ENCODE measurements around the gene TTLL5.

Gene TTLL5

GRCh38 chr14:75794615-75795038 lies 133.6 kb downstream of the TTLL5 start:
- H3K4me2 ChIP-seq (ENCODE audit: low read length) = no peak overlapping the region
- H3K9me2 ChIP-seq (replicated peaks; ENCODE audit: control insufficient read depth, low read length) = no peaks in the 10 kb centered on the region
- H3K4me1 ChIP-seq (ENCODE audit: control insufficient read depth, low read length) = no peaks in the 10 kb centered on the region
- no peak overlapping the region for H3K4me3 ChIP-seq (ENCODE audit: low read length)
- no peaks in the 10 kb centered on the region for H3F3A ChIP-seq (ENCODE audit: control insufficient read depth, insufficient read depth)
- no peak for TF ChIP-seq CTCF (IDR thresholded peaks at IDR 0.05; ENCODE audit: low read depth, low read length, poor library complexity, severe bottlenecking)
- no peaks in the 10 kb centered on the region for H4K20me1 ChIP-seq (ENCODE audit: control insufficient read depth, insufficient read depth, low read depth, low read length)
- H3K79me2 ChIP-seq (ENCODE audit: control insufficient read depth, low read length) = no peaks in the 10 kb centered on the region
- H3K9me3 ChIP-seq (ENCODE audit: control insufficient read depth, insufficient read depth, low read length) = no peaks in the 10 kb centered on the region
- H3K36me3 ChIP-seq (ENCODE audit: control insufficient read depth, low read length) = no peaks in the 10 kb centered on the region
- H3K27me3 ChIP-seq (ENCODE audit: control insufficient read depth, low read length) = no peaks in the 10 kb centered on the region
- no peak overlapping the region for H3K27ac ChIP-seq (ENCODE audit: low read depth, low read length)

DNA sequence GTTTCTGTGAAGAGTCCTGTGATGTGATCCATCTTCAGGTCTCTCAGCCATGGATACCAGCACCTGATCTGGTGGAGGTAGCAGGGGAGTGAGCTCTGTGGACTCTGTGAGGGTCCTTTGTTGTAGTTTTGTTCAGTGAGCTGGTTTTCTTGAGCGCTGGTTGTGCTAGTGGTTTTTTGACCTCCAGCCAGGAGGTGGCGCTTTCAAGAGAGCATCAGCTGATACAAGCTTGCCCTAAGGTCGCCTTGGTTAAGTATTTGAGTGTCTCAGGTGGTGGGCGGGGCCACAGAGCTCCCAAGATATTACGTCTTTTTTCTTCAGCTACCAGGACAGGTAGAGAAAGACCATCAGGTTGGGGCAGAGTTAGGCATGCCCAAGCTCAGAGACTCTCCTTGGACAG lies 139.7 kb downstream of the TTLL5 start:
- peaks cover 3% of the 10 kb centered on the region; the same call in 1 of the 2 replicates for H3K36me3 ChIP-seq (ENCODE audit: control insufficient read depth, low read length)
- no peak overlapping the region for H3K4me2 ChIP-seq (ENCODE audit: low read length)
- H3K27ac ChIP-seq (ENCODE audit: low read depth, low read length) = no peak overlapping the region
- no peaks in the 10 kb centered on the region for H4K20me1 ChIP-seq (ENCODE audit: control insufficient read depth, insufficient read depth, low read depth, low read length)
- no peaks in the 10 kb centered on the region for H3K9me3 ChIP-seq (ENCODE audit: control insufficient read depth, insufficient read depth, low read length)
- no peaks in the 10 kb centered on the region for H3K79me2 ChIP-seq (ENCODE audit: control insufficient read depth, low read length)
- H3K9me2 ChIP-seq (replicated peaks; ENCODE audit: control insufficient read depth, low read length) = no peaks in the 10 kb centered on the region
- TF ChIP-seq CTCF (IDR thresholded peaks at IDR 0.05; ENCODE audit: low read depth, low read length, poor library complexity, severe bottlenecking) (peak; percentile 30), EZH2phosphoT487 (IDR thresholded peaks at IDR 0.05; ENCODE audit: borderline replicate concordance, low read length) (no peak)
- no peaks in the 10 kb centered on the region for H3K27me3 ChIP-seq (ENCODE audit: control insufficient read depth, low read length)
- no peaks in the 10 kb centered on the region for H3F3A ChIP-seq (ENCODE audit: control insufficient read depth, insufficient read depth)
- no peak overlapping the region for H3K4me3 ChIP-seq (ENCODE audit: low read length)
- no peaks in the 10 kb centered on the region for H3K4me1 ChIP-seq (ENCODE audit: control insufficient read depth, low read length)

DNA sequence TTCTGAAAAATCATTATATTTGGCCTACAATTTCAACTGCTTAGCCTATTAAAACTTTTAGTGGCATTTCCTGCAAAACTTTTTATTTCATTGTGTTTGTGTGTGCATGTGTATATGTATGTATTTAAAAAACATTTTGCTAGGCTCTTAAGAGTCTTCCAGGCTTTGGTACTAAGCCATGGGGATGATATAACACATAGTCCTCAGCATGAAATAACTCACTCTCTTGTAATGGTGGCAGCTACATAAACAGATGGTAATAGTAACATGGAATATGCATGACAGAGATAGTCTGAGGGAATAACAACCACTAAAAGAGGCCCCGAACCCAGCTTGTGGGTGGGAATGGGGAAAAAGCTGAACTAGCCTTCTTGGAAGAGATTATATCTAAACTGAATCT lies 141.4 kb downstream of the TTLL5 start:
- Histone ChIP-seq H3K4me1 (ENCODE audit: control insufficient read depth, low read length) (no peaks in the 10 kb centered on the region), H3K4me3 (ENCODE audit: low read length) (no peak overlapping the region), H3F3A (ENCODE audit: control insufficient read depth, insufficient read depth) (no peaks in the 10 kb centered on the region), H3K9me2 (replicated peaks; ENCODE audit: control insufficient read depth, low read length) (no peaks in the 10 kb centered on the region), H3K79me2 (ENCODE audit: control insufficient read depth, low read length) (no peaks in the 10 kb centered on the region), H3K9me3 (ENCODE audit: control insufficient read depth, insufficient read depth, low read length) (no peaks in the 10 kb centered on the region), H3K27ac (ENCODE audit: low read depth, low read length) (no peak overlapping the region), H3K4me2 (ENCODE audit: low read length) (no peak overlapping the region), H3K27me3 (ENCODE audit: control insufficient read depth, low read length) (no peaks in the 10 kb centered on the region), H3K36me3 (ENCODE audit: control insufficient read depth, low read length) (peaks cover 3% of the 10 kb centered on the region; the same call in 1 of the 2 replicates), H4K20me1 (ENCODE audit: control insufficient read depth, insufficient read depth, low read depth, low read length) (no peaks in the 10 kb centered on the region)
- TF ChIP-seq CTCF (IDR thresholded peaks at IDR 0.05; ENCODE audit: low read depth, low read length, poor library complexity, severe bottlenecking) (no peak), EZH2phosphoT487 (IDR thresholded peaks at IDR 0.05; ENCODE audit: borderline replicate concordance, low read length) (no peak)

GRCh38 chr14:75803765-75804164 lies 142.7 kb downstream of the TTLL5 start:
- peaks cover 3% of the 10 kb centered on the region; the same call in 1 of the 2 replicates for H3K36me3 ChIP-seq (ENCODE audit: control insufficient read depth, low read length)

More at GRCh38 chr14:75803765-75804164, 142.7 kb downstream of the TTLL5 start:
- Histone ChIP-seq H4K20me1 (ENCODE audit: control insufficient read depth, insufficient read depth, low read depth, low read length) (no peaks in the 10 kb centered on the region), H3K79me2 (ENCODE audit: control insufficient read depth, low read length) (no peaks in the 10 kb centered on the region), H3K4me2 (ENCODE audit: low read length) (no peak overlapping the region), H3K9me2 (replicated peaks; ENCODE audit: control insufficient read depth, low read length) (no peaks in the 10 kb centered on the region), H3K27ac (ENCODE audit: low read depth, low read length) (no peak overlapping the region), H3K27me3 (ENCODE audit: control insufficient read depth, low read length) (no peaks in the 10 kb centered on the region), H3K4me1 (ENCODE audit: control insufficient read depth, low read length) (no peaks in the 10 kb centered on the region), H3K4me3 (ENCODE audit: low read length) (no peak overlapping the region), H3K9me3 (ENCODE audit: control insufficient read depth, insufficient read depth, low read length) (no peaks in the 10 kb centered on the region), H3F3A (ENCODE audit: control insufficient read depth, insufficient read depth) (no peaks in the 10 kb centered on the region)
- no peak for TF ChIP-seq EZH2phosphoT487 (IDR thresholded peaks at IDR 0.05; ENCODE audit: borderline replicate concordance, low read length)
- TF ChIP-seq CTCF (IDR thresholded peaks at IDR 0.05; ENCODE audit: low read depth, low read length, poor library complexity, severe bottlenecking) = no peak

Data from DOHH2 (cell line).